ENCODE measurements around the gene GMPR. TPM values are rescaled to one million over a fixed set of nuclear protein-coding genes. Genes with fewer than 3 reads are reported as not detected.

Gene GMPR
- total and polyA plus RNA-seq, 2 donors (not counting 3 experiments of a cell fraction or from before 2014, with no cell fraction given): 36.3 to 64.0 TPM

DNA sequence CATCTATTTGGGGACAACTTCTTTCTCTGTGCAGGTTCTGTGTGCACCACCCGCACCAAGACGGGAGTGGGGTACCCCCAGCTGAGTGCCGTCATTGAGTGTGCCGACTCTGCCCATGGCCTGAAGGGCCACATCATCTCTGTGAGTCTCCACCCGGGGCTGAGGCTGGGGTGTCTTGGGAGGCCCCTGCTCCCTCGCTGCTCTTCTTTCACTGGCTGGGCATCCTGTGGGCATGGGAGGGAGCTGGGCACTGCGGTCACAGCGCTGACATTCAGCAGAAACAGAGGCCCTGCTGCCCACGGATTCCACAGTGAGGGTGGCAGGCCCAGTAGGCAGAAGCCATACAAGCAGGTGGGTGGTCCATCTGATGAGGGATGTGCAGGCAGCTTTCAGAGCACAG, 40.4 kb downstream of the GMPR start:
- TF ChIP-seq POLR2AphosphoS5 (IDR thresholded peaks at IDR 0.05; ENCODE audit: insufficient read depth, low read depth, low read length): no peak
- intact Hi-C loops (cut with micrococcal nuclease): no loop called here
- DNase-seq (ENCODE audit: low read depth, low spot score) (no peak), FAIRE-seq (no peak)
- no TSS peak for BruUV-seq (replicated peaks)
- Histone ChIP-seq H3K4me1 (ENCODE audit: control insufficient read depth, extremely low read depth, insufficient read depth, low read length) (peaks cover 9% of the 10 kb centered on the region), H3K9me3 (replicated peaks; ENCODE audit: control insufficient read depth, insufficient read depth, low read length) (no peaks in the 10 kb centered on the region), H3K27me3 (ENCODE audit: control insufficient read depth in 2 of 2, insufficient read depth in 2 of 2, low read length in 2 of 2) (no peaks in the 10 kb centered on the region), H2AFZ (ENCODE audit: low read depth, low read length) (no peak overlapping the region), H3K9ac (replicated peaks; ENCODE audit: extremely low read depth, insufficient read depth, low read length) (no peak overlapping the region), H3K27ac (ENCODE audit: insufficient read depth, low read depth, low read length) (no peak overlapping the region), H3K4me2 (ENCODE audit: insufficient read depth, low read length) (no peak overlapping the region), H4K20me1 (replicated peaks; ENCODE audit: control insufficient read depth, extremely low read depth, insufficient read depth, low read length) (no peaks in the 10 kb centered on the region), H3K36me3 (ENCODE audit: control insufficient read depth in 2 of 2, extremely low read depth in 1 of 2, insufficient read depth in 2 of 2, low read length in 2 of 2) (peaks cover 0 to 9% of the 10 kb centered on the region in 2 experiments), H3K4me3 (replicated peaks in 1 of 3; ENCODE audit: insufficient read depth in 1 of 3, low read depth in 1 of 3, low read length in 3 of 3) (no peak overlapping the region), H3K9me1 (replicated peaks; ENCODE audit: control insufficient read depth, extremely low read depth, insufficient read depth, low read length) (no peaks in the 10 kb centered on the region), H3K79me2 (ENCODE audit: control insufficient read depth, insufficient read depth, low read length) (no peaks in the 10 kb centered on the region)
- POLR2A ChIA-PET: no interaction called here
- dilution Hi-C loops (cut with MboI; ENCODE audit: extremely low pct_ligation_motif_present, low sequenced_read_pairs): no loop called here
- CTCF ChIA-PET: interaction anchor here (1.2 to 1.6 kb wide), 4 partner anchors 10 to 73 kb away, joined by 4 to 5 read pairs (median 4); no protein-coding TSS in a partner anchor

DNA sequence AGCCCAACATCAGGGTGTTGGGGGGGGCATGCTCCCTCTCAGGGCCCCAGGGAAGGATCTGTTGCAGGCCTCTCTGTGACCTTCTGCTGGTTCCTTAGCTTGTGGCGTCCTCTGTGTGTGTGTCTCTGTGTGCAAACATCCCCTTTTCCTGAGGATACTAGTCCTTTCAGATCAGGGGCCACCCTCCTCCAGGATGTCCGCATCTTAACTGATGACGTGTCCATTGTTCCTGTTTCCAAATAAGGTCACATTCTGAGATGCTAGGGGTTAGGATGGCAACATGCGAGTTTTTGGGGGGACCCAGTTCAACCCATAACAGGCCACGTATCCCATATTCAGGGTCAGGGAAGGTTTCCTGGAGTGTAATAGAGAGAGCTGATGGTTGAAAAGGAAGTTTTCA, 40.9 kb downstream of the GMPR start:
- dilution Hi-C loops (cut with MboI; ENCODE audit: extremely low pct_ligation_motif_present, low sequenced_read_pairs) (no loop called here), intact Hi-C loops (cut with micrococcal nuclease) (no loop called here)
- Histone ChIP-seq H3K9ac (replicated peaks; ENCODE audit: extremely low read depth, insufficient read depth, low read length) (no peak overlapping the region), H3K36me3 (ENCODE audit: control insufficient read depth in 2 of 2, extremely low read depth in 1 of 2, insufficient read depth in 2 of 2, low read length in 2 of 2) (peaks cover 0 to 9% of the 10 kb centered on the region in 2 experiments), H4K20me1 (replicated peaks; ENCODE audit: control insufficient read depth, extremely low read depth, insufficient read depth, low read length) (no peaks in the 10 kb centered on the region), H3K9me3 (replicated peaks; ENCODE audit: control insufficient read depth, insufficient read depth, low read length) (no peaks in the 10 kb centered on the region), H3K4me2 (ENCODE audit: insufficient read depth, low read length) (no peak overlapping the region), H3K79me2 (ENCODE audit: control insufficient read depth, insufficient read depth, low read length) (no peaks in the 10 kb centered on the region), H3K9me1 (replicated peaks; ENCODE audit: control insufficient read depth, extremely low read depth, insufficient read depth, low read length) (no peaks in the 10 kb centered on the region), H3K4me1 (ENCODE audit: control insufficient read depth, extremely low read depth, insufficient read depth, low read length) (peaks cover 11% of the 10 kb centered on the region), H3K27ac (ENCODE audit: insufficient read depth, low read depth, low read length) (no peak overlapping the region), H3K27me3 (ENCODE audit: control insufficient read depth in 2 of 2, insufficient read depth in 2 of 2, low read length in 2 of 2) (no peaks in the 10 kb centered on the region), H3K4me3 (replicated peaks in 1 of 3; ENCODE audit: insufficient read depth in 1 of 3, low read depth in 1 of 3, low read length in 3 of 3) (no peak overlapping the region), H2AFZ (ENCODE audit: low read depth, low read length) (no peak overlapping the region)
- no peak for DNase-seq (ENCODE audit: low read depth, low spot score)
- no peak for FAIRE-seq
- ChIA-PET POLR2A (no interaction called here), CTCF (interaction anchor here (1.6 kb wide), 2 partner anchors 9 to 14 kb away, joined by 4 to 5 read pairs; no protein-coding TSS in a partner anchor)
- no TSS peak for BruUV-seq (replicated peaks)
- TF ChIP-seq, protein P1, sequence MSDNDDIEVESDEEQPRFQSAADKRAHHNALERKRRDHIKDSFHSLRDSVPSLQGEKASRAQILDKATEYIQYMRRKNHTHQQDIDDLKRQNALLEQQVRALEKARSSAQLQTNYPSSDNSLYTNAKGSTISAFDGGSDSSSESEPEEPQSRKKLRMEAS (IDR thresholded peaks at IDR 0.05; ENCODE audit: insufficient read depth, insufficient read length): no peak
- TF ChIP-seq JUN (IDR thresholded peaks at IDR 0.05; ENCODE audit: borderline replicate concordance, insufficient read depth, insufficient read length, low read depth): no peak
- TF ChIP-seq POLR2A (IDR thresholded peaks at IDR 0.05; ENCODE audit: low read depth, low read length): no peak
- TF ChIP-seq EZH2 (IDR thresholded peaks at IDR 0.05; ENCODE audit: borderline replicate concordance, low read depth, low read length, severe bottlenecking): no peak
- TF ChIP-seq MYC (IDR thresholded peaks at IDR 0.05; ENCODE audit: low read depth, low read length): no peak

Measured in endothelial cell of umbilical vein (primary cell).